ENCODE measurements around the gene PTP4A1. TPM values are rescaled to one million over a fixed set of nuclear protein-coding genes. Genes with fewer than 3 reads are reported as not detected.
"Not testable (repeated sequence)": the region's sequence is repeated elsewhere in the genome, so short reads cannot be mapped to it uniquely, and the experiment has no call there.

Gene PTP4A1
- total RNA-seq (2014; rRNA removed; shearing (Covaris generic)), result 32.3 and 53.3 TPM in 2 replicates

- DNase-seq (ENCODE audit: low read depth), result peak; percentile 97
Observed at GRCh38 chr6:63572044-63572746, at the start of gene PTP4A1, which contains the start of gene LOC128125822. Gene PTP4A1 (plus strand): TSS chr6:63572480. CDS start chr6:63576881, 4,401 bp downstream. Gene LOC128125822 (plus strand): TSS chr6:63572480.

GRCh38 chr6:63522911-63523287 is 49.4 kb upstream of the PTP4A1 start:
- DNase-seq (ENCODE audit: low read depth), result not testable (repeated sequence)

- DNase-seq (ENCODE audit: low read depth), result no peak
Observed at GRCh38 chr6:63523630-63524029, 48.6 kb upstream of the PTP4A1 start.

DNA sequence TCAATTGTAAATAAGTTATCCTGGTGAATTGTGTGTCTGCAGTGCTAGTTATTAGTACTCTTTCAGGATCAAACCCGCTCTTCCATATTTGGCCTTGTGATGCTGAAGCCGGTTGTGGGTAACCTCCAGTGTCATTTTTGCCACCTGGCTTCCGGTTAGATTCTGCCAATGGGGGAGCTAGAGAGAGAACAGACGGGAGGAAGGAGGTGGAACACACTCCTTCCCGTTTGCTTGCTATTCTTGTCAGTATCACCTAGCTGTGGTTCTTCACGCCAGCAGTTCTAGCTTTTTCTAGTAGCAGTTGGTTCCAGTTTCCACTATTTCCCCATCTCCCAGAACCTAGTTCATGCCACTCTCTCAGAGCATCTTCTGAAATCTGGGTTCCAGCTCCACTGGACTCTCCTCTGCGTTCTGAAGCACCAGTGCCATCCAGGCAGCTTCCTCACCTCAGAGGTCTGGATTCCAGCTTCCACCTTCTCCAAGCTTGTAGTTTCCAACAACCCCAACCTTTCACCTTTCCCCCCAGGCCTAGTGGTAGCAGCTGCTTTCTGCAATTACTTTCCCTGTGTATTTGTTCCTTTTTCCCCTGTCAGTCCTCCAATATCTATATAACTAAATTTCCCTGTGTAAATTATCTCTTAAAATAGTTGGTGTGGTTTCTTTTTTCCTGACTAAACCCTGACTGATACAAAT is 46.9 kb upstream of the PTP4A1 start:
- DNase-seq (ENCODE audit: low read depth), result no peak

GRCh38 chr6:63526931-63527330 is 45.3 kb upstream of the PTP4A1 start:
- DNase-seq (ENCODE audit: low read depth), result no peak

DNA sequence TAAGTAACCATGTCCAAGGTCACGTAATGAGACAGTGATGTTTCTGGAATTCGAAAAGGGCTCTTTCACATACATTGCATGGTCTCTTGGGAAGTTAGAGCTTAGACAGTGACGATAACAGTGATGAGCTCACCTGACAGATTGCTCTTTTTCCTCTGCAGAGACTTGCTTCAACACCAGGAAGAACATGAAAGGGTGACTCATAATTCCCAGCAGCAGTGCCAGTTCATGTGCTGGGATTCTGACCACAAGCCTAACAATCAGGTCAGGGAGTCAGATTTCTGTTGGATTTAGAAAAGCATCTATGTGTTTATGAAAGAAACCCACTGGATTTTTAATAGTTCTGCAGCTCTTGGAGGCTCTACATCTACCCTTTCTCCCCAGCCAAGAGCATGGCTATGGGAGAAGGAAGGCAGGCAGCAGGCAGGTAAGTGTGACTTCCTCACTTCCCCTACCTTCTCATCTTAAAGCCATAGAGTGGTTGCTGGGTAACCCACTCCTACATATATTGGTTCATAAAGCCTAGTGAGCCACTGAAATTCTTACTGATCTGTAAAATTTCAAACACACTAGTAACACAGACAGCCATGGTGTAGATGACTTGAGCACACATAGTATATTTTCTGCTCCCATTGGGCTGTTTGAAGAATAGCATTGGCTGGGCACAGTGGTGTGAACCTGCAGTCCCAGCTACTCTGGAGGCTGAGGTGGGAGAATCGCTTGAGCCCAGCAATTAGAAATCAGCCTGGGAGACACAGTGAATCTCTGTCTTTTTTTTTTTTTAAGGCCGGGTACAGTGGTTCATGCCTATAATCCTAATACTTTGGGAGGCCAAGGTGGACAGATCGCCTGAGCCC is 44.4 kb upstream of the PTP4A1 start:
- DNase-seq (ENCODE audit: low read depth), result peak; percentile 99

DNA sequence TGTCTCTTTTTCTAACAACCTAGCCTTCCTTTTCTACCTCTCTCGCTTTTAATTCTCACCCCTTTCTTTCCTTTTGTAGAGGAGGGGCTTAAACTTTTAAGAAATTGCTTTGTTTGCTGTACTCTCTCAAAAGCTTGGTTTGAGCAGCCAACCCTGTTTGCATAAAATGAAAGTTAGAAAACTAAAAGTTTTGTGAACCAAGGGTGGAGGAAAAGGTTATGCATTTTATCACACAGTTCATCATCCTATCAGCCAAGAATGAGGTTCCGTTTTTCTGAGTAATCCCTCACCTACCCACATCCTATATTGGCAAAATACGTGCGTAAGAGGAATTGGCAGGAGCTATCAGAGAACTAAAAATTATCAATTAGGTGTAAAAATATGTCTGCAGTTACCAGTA is 42.8 kb upstream of the PTP4A1 start:
- peak; percentile 45 for DNase-seq (ENCODE audit: low read depth)

- DNase-seq (ENCODE audit: low read depth), result no peak
Observed at GRCh38 chr6:63530182-63530581, 42.1 kb upstream of the PTP4A1 start.

GRCh38 chr6:63530991-63531390 is 41.3 kb upstream of the PTP4A1 start:
- DNase-seq (ENCODE audit: low read depth), result no peak

DNA sequence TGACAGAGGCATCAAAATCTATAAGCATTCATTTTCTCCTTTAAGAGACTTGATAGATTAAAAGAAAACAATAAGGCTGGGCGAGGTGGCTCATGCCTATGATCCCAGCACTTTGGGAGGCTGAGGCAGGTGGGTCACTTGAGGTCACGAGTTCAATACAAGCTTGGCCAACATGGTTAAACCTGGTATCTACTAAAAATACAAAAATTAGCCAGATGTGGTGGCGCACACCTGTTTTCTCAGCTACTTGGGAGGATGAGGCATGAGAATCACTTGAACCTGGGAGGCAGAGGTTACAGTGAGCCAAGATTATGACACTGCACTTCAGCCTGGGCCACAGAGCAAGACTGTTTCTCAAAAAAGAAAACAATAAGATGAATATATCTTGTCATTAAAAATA is 39.3 kb upstream of the PTP4A1 start:
- no peak for DNase-seq (ENCODE audit: low read depth)

GRCh38 chr6:63533952-63534351 is 38.3 kb upstream of the PTP4A1 start:
- DNase-seq (ENCODE audit: low read depth), result no peak

GRCh38 chr6:63537201-63537958 is 34.9 kb upstream of the PTP4A1 start:
- peak; percentile 72 for DNase-seq (ENCODE audit: low read depth)

GRCh38 chr6:63537959-63538300 is 34.4 kb upstream of the PTP4A1 start:
- no peak for DNase-seq (ENCODE audit: low read depth)

DNA sequence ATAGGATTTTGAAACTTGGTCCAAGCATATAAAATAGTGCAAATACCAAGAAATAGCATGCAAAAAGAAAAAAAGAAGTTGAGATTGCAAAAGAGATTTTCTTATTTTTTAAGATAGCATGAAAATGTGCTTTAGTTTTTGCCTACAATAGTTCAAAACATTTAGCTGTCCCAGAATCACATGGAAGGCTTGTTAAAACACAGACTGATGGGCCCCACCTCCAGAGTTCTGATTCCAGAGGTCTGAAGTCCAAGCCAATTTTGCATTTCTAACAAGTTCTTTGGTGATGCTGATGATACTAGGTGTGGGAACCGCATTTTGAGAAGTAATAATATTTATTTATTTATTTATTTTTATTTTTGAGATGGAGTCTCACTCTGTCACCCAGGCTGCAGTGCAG is 33.7 kb upstream of the PTP4A1 start:
- no peak for DNase-seq (ENCODE audit: low read depth)

- no peak for DNase-seq (ENCODE audit: low read depth)
Observed at GRCh38 chr6:63543001-63543400, 29.3 kb upstream of the PTP4A1 start.

- no peak for DNase-seq (ENCODE audit: low read depth)
Observed at GRCh38 chr6:63543982-63544381, 28.3 kb upstream of the PTP4A1 start.

- no peak for DNase-seq (ENCODE audit: low read depth)
Observed at GRCh38 chr6:63546236-63546635, 26.0 kb upstream of the PTP4A1 start.

- no peak for DNase-seq (ENCODE audit: low read depth)
Observed at GRCh38 chr6:63546697-63547096, 25.6 kb upstream of the PTP4A1 start.

GRCh38 chr6:63549076-63549475 is 23.2 kb upstream of the PTP4A1 start:
- DNase-seq (ENCODE audit: low read depth), result no peak

DNA sequence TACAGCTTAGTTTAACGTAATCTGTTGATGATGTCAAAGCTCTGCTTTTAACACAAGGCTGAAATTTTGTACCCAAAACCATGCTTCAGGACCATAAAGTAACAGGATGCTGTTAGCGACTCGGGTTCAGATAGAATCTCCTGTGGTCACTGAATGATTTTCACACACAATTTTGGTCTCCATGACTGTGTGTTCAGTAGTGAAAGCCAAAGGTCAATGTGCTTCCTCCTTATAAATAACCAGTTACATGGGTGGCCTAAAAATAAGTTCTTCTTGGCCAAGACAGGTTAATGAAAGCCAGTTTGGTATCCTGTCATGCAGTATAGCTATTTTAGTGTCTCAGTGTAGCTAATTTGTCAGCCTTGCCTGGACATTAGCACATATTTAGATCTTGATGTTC is 19.1 kb upstream of the PTP4A1 start:
- DNase-seq (ENCODE audit: low read depth), result no peak

- no peak for DNase-seq (ENCODE audit: low read depth)
Observed at GRCh38 chr6:63553900-63554299, 18.4 kb upstream of the PTP4A1 start.

DNA sequence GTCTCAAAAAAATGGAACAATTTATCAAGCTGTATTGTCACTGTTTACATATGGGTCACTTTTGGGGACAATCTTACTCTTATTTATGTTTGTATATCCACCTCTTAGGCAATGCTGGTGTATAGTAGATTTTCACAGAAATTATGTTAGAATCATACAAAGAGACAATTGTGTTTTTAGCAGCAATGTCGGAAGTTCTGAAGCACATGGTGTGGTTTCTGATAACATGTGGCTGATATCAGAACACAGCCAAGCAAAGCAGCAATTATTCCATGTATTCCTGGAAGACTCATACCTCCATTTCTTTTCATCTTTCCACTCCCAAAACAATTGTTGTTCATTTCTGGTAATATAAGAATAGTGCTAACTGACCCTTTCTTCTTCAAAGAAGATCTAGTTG is 17.5 kb upstream of the PTP4A1 start:
- DNase-seq (ENCODE audit: low read depth), result no peak

All from M059J (cell line).